Caco-2 (cell line): Measurements from ENCODE around the gene MOCS2. TPM values are rescaled to one million over a fixed set of nuclear protein-coding genes. Genes with fewer than 3 reads are reported as not detected.
A peak's percentile ranks its signal among the peaks of the same experiment; 100 is the strongest.

Experiments
- BruUV-seq: library from RNA; stranded (reverse); fragments of 400-500 nt; replicated peaks from 2 replicates; lab custom pipeline; 2021; lab: Mats Ljungman, UMichigan
- CTCF ChIA-PET: fragments of 300-600 bp; sonication (Branson Sonifier 250); formaldehyde crosslinking; loops from one replicate; lab custom pipeline; 2022; ENCODE audit warnings: antibody characterized with exemption; lab: Charles Lee
- POLR2A ChIA-PET: fragments of 300-600 bp; sonication (Branson Sonifier 250); formaldehyde crosslinking; loops from one replicate; lab custom pipeline; 2022; ENCODE audit warnings: antibody characterized with exemption; lab: Charles Lee
- DNase-seq, 2 experiments: peaks; one replicate each; pipeline versions ENCODE4 v3.0.0 to v3.0.0-alpha.2; 2020 to 2022
- H3K27me3 ChIP-seq: replicated peaks from 2 replicates; pipeline ENCODE4 v1.6.0; 2011; ENCODE audit warnings: low read length; ENCODE audit not compliant: control insufficient read depth, insufficient read depth
- H3K36me3 ChIP-seq: 2 replicates; pipeline ENCODE4 v1.5.1; 2011; ENCODE audit warnings: low read length; ENCODE audit not compliant: control insufficient read depth, insufficient read depth
- H3K4me1 ChIP-seq: fragments of 250-450 bp; sonication (Bioruptor Pico); 2 replicates; pipeline ENCODE4 v1.5.1; 2020; ENCODE audit warnings: mild to moderate bottlenecking
- H3K4me3 ChIP-seq: 2 replicates; pipeline ENCODE4 v1.5.1; 2011; ENCODE audit warnings: low read depth, mild to moderate bottlenecking, control low read depth, low read length
- H3K9me3 ChIP-seq: fragments of 250-450 bp; sonication (Bioruptor Pico); 2 replicates; pipeline ENCODE4 v1.5.1; 2020; ENCODE audit warnings: mild to moderate bottlenecking, moderate library complexity
- H3K27ac Mint-ChIP-seq: one replicate; pipeline ENCODE4 v1.8.0; 2022; ENCODE audit warnings: mixed read lengths; ENCODE audit not compliant: unreplicated experiment
- H3K27me3 Mint-ChIP-seq: one replicate; pipeline ENCODE4 v1.8.0; 2022; ENCODE audit warnings: mixed read lengths; ENCODE audit not compliant: insufficient read depth, unreplicated experiment
- H3K36me3 Mint-ChIP-seq: one replicate; pipeline ENCODE4 v1.8.0; 2022; ENCODE audit warnings: mild to moderate bottlenecking, mixed read lengths; ENCODE audit not compliant: insufficient read depth, unreplicated experiment
- H3K4me1 Mint-ChIP-seq: one replicate; pipeline ENCODE4 v1.8.0; 2022; ENCODE audit warnings: low read depth, mixed read lengths; ENCODE audit not compliant: unreplicated experiment
- H3K4me3 Mint-ChIP-seq: one replicate; pipeline ENCODE4 v1.8.0; 2022; ENCODE audit warnings: mild to moderate bottlenecking, moderate library complexity, mixed read lengths; ENCODE audit not compliant: unreplicated experiment
- H3K9me3 Mint-ChIP-seq: one replicate; pipeline ENCODE4 v1.8.0; 2022; ENCODE audit warnings: mixed read lengths; ENCODE audit not compliant: unreplicated experiment
- intact Hi-C: fragments of 100-400 bp; cut with micrococcal nuclease; formaldehyde crosslinking; loops from one replicate; pipeline ENCODE4 v1.10.0; 2022; ENCODE audit not compliant: unreplicated experiment
- total RNA-seq: library from RNA; stranded (reverse); gene quantifications from 2 replicates; pipeline ENCODE4 v1.2.3, GENCODE V29; 2022
- TF ChIP-seq, protein P1 (sequence below), 2 experiments: fragments of 200-600 bp in 1 of 2; IDR thresholded peaks; 1 replicate in 1 of 2; 2 replicates in 1 of 2; pipeline versions ENCODE4 v1.5.1 to v1.8.0; 2011 to 2022; ENCODE audit warnings: antibody characterized with exemption in 1 of 2, control low read depth in 1 of 2, inconsistent platforms in 1 of 2, low read depth in 1 of 2, low read length in 1 of 2, mild to moderate bottlenecking in 1 of 2, moderate library complexity in 1 of 2; ENCODE audit not compliant: insufficient read depth in 1 of 2, severe bottlenecking in 1 of 2, unreplicated experiment in 1 of 2

MOCS2 gene
- total RNA-seq, 1 experiment from 2014 or later = 35.9 TPM

DNA sequence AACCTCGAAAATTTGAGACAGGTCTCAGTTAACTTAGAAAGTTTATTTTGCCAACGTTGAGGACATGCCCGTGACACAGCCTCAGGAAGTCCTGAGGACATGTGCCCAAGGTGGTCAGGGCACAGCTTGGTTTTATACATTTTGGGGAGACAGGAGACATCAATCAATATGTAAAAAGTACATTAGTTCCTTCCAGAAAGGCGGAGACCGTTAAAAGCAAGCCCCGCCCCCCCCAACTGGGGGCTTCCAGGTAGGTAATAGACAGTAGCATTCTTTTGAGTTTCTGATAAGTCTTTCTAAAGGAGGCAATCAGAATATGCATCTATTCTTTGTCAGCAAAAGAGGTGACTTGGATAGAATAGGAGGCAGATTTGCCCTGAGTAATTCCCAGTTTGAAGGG is 599 bp upstream of the MOCS2 start:
- Mint-ChIP-seq H3K4me1 (peaks cover 9% of the 10 kb centered on the region), H3K36me3 (peaks cover 6% of the 10 kb centered on the region), H3K27me3 (no peaks in the 10 kb centered on the region), H3K9me3 (no peaks in the 10 kb centered on the region), H3K4me3 (peak overlapping the region; percentile 89), H3K27ac (peak overlapping the region; percentile 83)
- intact Hi-C loops = no loop called here
- TF ChIP-seq, protein P1, sequence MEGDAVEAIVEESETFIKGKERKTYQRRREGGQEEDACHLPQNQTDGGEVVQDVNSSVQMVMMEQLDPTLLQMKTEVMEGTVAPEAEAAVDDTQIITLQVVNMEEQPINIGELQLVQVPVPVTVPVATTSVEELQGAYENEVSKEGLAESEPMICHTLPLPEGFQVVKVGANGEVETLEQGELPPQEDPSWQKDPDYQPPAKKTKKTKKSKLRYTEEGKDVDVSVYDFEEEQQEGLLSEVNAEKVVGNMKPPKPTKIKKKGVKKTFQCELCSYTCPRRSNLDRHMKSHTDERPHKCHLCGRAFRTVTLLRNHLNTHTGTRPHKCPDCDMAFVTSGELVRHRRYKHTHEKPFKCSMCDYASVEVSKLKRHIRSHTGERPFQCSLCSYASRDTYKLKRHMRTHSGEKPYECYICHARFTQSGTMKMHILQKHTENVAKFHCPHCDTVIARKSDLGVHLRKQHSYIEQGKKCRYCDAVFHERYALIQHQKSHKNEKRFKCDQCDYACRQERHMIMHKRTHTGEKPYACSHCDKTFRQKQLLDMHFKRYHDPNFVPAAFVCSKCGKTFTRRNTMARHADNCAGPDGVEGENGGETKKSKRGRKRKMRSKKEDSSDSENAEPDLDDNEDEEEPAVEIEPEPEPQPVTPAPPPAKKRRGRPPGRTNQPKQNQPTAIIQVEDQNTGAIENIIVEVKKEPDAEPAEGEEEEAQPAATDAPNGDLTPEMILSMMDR (IDR thresholded peaks at IDR 0.05; ENCODE audit: insufficient read depth in 1 of 2, low read depth in 1 of 2, low read length in 1 of 2, severe bottlenecking in 1 of 2, unreplicated experiment in 1 of 2) = no peak
- ChIA-PET CTCF (interaction anchor here (1.0 kb wide), 2 partner anchors 10 to 162 kb away, joined by 3 to 4 read pairs; no protein-coding TSS in a partner anchor), POLR2A (interaction anchor here (1.0 to 1.5 kb wide), 2 partner anchors 12 to 21 kb away, joined by 3 to 4 read pairs; no protein-coding TSS in a partner anchor)
- Histone ChIP-seq H3K4me1 (peaks cover 3% of the 10 kb centered on the region; the same call in 1 of the 2 replicates), H3K36me3 (no peaks in the 10 kb centered on the region; the same call in none of the 2 replicates), H3K27me3 (no peaks in the 10 kb centered on the region), H3K9me3 (no peaks in the 10 kb centered on the region), H3K4me3 (peak overlapping the region; percentile 86)
- no peak for DNase-seq
- TSS peak; percentile 71 for BruUV-seq

DNA sequence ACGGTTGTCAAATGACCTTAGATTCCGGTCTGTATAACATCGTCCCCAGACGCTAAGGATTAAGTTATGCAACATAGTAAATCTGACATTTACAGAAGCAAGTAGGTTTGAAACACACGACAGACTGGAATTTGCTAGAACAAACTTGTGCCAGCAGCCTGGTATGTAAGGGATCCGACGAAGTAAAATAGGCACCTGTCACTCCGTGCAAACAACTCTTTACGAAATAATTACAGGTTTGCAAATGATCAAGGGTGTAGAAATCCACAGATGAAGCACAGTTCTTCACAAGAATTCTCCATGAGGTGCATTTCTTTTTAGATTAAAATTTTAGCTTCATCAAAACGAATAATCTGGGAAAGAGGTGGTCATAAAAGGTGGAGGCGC is 508 bp downstream of the MOCS2 start:
- TF ChIP-seq, protein P1 (IDR thresholded peaks at IDR 0.05; ENCODE audit: insufficient read depth in 1 of 2, low read depth in 1 of 2, low read length in 1 of 2, severe bottlenecking in 1 of 2, unreplicated experiment in 1 of 2) = no peak
- peaks cover 3% of the 10 kb centered on the region; the same call in 1 of the 2 replicates for H3K4me1 ChIP-seq
- peak overlapping the region; percentile 83 for H3K27ac Mint-ChIP-seq
- H3K4me1 Mint-ChIP-seq = peaks cover 9% of the 10 kb centered on the region
- H3K4me3 ChIP-seq = peak overlapping the region; percentile 86
- H3K9me3 Mint-ChIP-seq = no peaks in the 10 kb centered on the region
- POLR2A ChIA-PET = interaction anchor here (1.0 to 1.5 kb wide), 2 partner anchors 11 to 20 kb away, joined by 3 to 4 read pairs; no protein-coding TSS in a partner anchor
- intact Hi-C loops = no loop called here
- CTCF ChIA-PET = interaction anchor here (0.6 to 1.0 kb wide), 6 partner anchors 9 to 597 kb away, joined by 3 to 7 read pairs (median 4); no protein-coding TSS in a partner anchor
- H3K27me3 ChIP-seq = no peaks in the 10 kb centered on the region
- DNase-seq = peak in 1 of 2 experiments; percentile 4
- peaks cover 6% of the 10 kb centered on the region for H3K36me3 Mint-ChIP-seq
- H3K36me3 ChIP-seq = no peaks in the 10 kb centered on the region; the same call in none of the 2 replicates
- BruUV-seq = TSS peak; percentile 49
- H3K27me3 Mint-ChIP-seq = no peaks in the 10 kb centered on the region
- H3K4me3 Mint-ChIP-seq = peak overlapping the region; percentile 89
- H3K9me3 ChIP-seq = no peaks in the 10 kb centered on the region

DNA sequence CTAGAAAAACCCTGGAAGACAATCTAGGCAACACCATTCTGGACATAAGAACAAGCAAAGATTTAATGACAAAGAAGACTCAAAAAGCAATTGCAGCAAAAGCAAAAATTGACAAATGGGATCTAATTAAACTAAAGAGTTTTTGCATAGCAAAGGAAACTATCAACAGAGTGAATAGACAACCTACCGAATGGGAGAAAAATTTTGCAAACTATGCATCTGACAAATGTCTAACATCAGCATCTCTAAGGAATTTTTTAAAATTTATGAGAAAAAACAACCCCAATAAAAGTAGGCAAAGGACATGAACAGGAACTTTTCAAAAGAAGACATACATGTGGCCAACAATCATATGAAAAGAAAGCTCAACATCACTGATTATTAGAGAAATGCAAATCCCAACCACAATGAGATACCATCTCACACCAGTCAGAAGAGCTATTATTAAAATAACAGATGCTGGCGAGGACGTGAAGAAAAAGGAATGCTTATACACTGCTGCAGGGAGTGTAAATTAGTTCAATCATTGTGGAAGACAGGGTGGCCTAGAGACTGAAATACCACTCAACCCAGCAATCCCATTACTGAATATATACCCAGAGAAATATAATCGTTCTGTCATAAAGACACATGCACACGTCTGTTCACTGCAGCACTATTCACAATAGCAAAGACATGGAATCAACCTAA is 3.8 kb downstream of the MOCS2 start:
- Histone ChIP-seq H3K27me3 (no peaks in the 10 kb centered on the region), H3K36me3 (no peaks in the 10 kb centered on the region; the same call in none of the 2 replicates), H3K9me3 (no peaks in the 10 kb centered on the region), H3K4me1 (peaks cover 3% of the 10 kb centered on the region; the same call in 1 of the 2 replicates), H3K4me3 (no peak overlapping the region)
- ChIA-PET POLR2A (no interaction called here), CTCF (no interaction called here)
- intact Hi-C loops = no loop called here
- Mint-ChIP-seq H3K4me3 (no peak overlapping the region), H3K27me3 (no peaks in the 10 kb centered on the region), H3K9me3 (no peaks in the 10 kb centered on the region), H3K4me1 (peaks cover 5% of the 10 kb centered on the region), H3K36me3 (peaks cover 6% of the 10 kb centered on the region), H3K27ac (no peak overlapping the region)
- TF ChIP-seq, protein P1 (IDR thresholded peaks at IDR 0.05; ENCODE audit: insufficient read depth in 1 of 2, low read depth in 1 of 2, low read length in 1 of 2, severe bottlenecking in 1 of 2, unreplicated experiment in 1 of 2) = no peak
- DNase-seq = no peak
- BruUV-seq = no TSS peak
